K562 (cell line): Measurements from ENCODE around the gene TMEM273. TPM values are rescaled to one million over a fixed set of nuclear protein-coding genes. Genes with fewer than 3 reads are reported as not detected.
A peak's percentile ranks its signal among the peaks of the same experiment; 100 is the strongest.

Source experiments
- ATAC-seq: fragments of 200-7000 bp; cut with Tn5 transposase; 3 replicates; pipeline ENCODE4 v1.9.1; 2020; ENCODE audit warnings: moderate library complexity
- BruUV-seq: library from RNA; stranded (reverse); fragments of 400-500 nt; replicated peaks from 2 replicates; lab custom pipeline; 2021; lab: Mats Ljungman, UMichigan
- CTCF ChIA-PET: fragments of 300-600 bp; formaldehyde crosslinking; extraction: SDS; loops from one replicate; lab custom pipeline; 2021; ENCODE audit warnings: low intra/inter-chr PET ratio; lab: Yijun Ruan, JAX
- POLR2A ChIA-PET: fragments of 300-600, 350-650 bp; sonication (Branson Sonifier 250); formaldehyde crosslinking; extraction: SDS; loops from one replicate; lab custom pipeline; 2021; ENCODE audit warnings: antibody characterized with exemption, inconsistent platforms; lab: Yijun Ruan, JAX
- DNase-seq, 4 experiments: peaks; one replicate each; pipeline versions ENCODE4 v3.0.0 to v3.0.0-alpha.2; 2011 to 2018; ENCODE audit warnings: low spot score in 3 of 4, mixed read lengths in 3 of 4; ENCODE audit errors: extremely low read depth in 1 of 4
- FAIRE-seq: peaks from 2 replicates; lab custom pipeline; 2011; peaks lifted over from hg19 to GRCh38; lab: Jason Lieb, UNC
- H2AFZ ChIP-seq: 2 replicates; pipeline ENCODE4 v1.6.0; 2011; ENCODE audit warnings: low read depth, low read length, control low read depth, inconsistent platforms
- H3K27ac ChIP-seq: fragments of 200-600 bp; 3 replicates; pipeline ENCODE4 v1.8.0; 2011; ENCODE audit warnings: low read depth, mild to moderate bottlenecking, control low read depth, inconsistent platforms, low read length, moderate library complexity, mixed read lengths; ENCODE audit errors: extremely low read depth
- H3K27me3 ChIP-seq, 2 experiments: fragments of 300-600 bp in 1 of 2; 2 replicates in 1 of 2; 3 replicates in 1 of 2; pipeline versions ENCODE4 v1.6.0 to v1.8.0; 2011; ENCODE audit warnings: inconsistent platforms in 2 of 2, low read length in 2 of 2, mild to moderate bottlenecking in 1 of 2, mixed read lengths in 1 of 2, moderate library complexity in 1 of 2; ENCODE audit not compliant: control insufficient read depth in 2 of 2, insufficient read depth in 2 of 2
- H3K36me3 ChIP-seq: fragments of 300-600 bp; 3 replicates; pipeline ENCODE4 v1.8.0; 2011; ENCODE audit warnings: mild to moderate bottlenecking, low read length, inconsistent platforms; ENCODE audit not compliant: control insufficient read depth, insufficient read depth
- H3K4me1 ChIP-seq, 2 experiments: fragments of 200-600 bp in 1 of 2; replicated peaks in 1 of 2; 2 replicates in 1 of 2; 3 replicates in 1 of 2; pipeline versions ENCODE4 v1.5.1 to v1.8.0; 2011; ENCODE audit warnings: inconsistent platforms in 2 of 2, low read length in 2 of 2, mild to moderate bottlenecking in 1 of 2, mixed read lengths in 1 of 2, moderate library complexity in 1 of 2; ENCODE audit not compliant: control insufficient read depth in 2 of 2, insufficient read depth in 2 of 2
- H3K4me2 ChIP-seq: 2 replicates; pipeline ENCODE4 v1.6.1; 2011; ENCODE audit warnings: low read length, control low read depth, inconsistent platforms, mixed read lengths; ENCODE audit not compliant: insufficient read depth
- H3K4me3 ChIP-seq: fragments of 200-600 bp; sonication (generic), shearing (Covaris generic); 2 replicates; pipeline ENCODE4 v1.5.1; 2016; ENCODE audit warnings: control low read depth, inconsistent platforms
- H3K79me2 ChIP-seq: fragments of 200-600 bp; 3 replicates; pipeline ENCODE4 v1.8.0; 2011; ENCODE audit warnings: low read length, inconsistent platforms; ENCODE audit not compliant: control insufficient read depth, insufficient read depth
- H3K9ac ChIP-seq, 2 experiments: 2 replicates each; pipeline versions ENCODE4 v1.6.0 to v1.6.1; 2011; ENCODE audit warnings: low read depth in 2 of 2, low read length in 2 of 2, control low read depth in 1 of 2, inconsistent platforms in 1 of 2, mild to moderate bottlenecking in 1 of 2, mixed read lengths in 1 of 2; ENCODE audit not compliant: insufficient read depth in 1 of 2
- H3K9me1 ChIP-seq: one replicate; pipeline ENCODE4 v1.6.0; 2011; ENCODE audit warnings: inconsistent platforms, mild to moderate bottlenecking, low read length, moderate library complexity; ENCODE audit not compliant: control insufficient read depth, insufficient read depth
- H3K9me3 ChIP-seq: replicated peaks from 2 replicates; pipeline ENCODE4 v1.5.1; 2011; ENCODE audit warnings: low read depth, low read length, inconsistent platforms; ENCODE audit not compliant: control insufficient read depth, insufficient read depth
- H4K20me1 ChIP-seq: replicated peaks from 2 replicates; pipeline ENCODE4 v1.6.1; 2011; ENCODE audit warnings: low read length, inconsistent platforms, mixed read lengths; ENCODE audit not compliant: control insufficient read depth, insufficient read depth
- HNRNPUL1 ChIP-seq: fragments of 200-400 bp; formaldehyde crosslinking; IDR thresholded peaks from 2 replicates; pipeline ENCODE4 v1.6.1; 2017; ENCODE audit warnings: low read length
- XRCC5 ChIP-seq: fragments of 200-400 bp; formaldehyde crosslinking; IDR thresholded peaks from 2 replicates; pipeline ENCODE4 v1.6.1; 2017; ENCODE audit warnings: low read depth, mild to moderate bottlenecking, low read length
- ZNF398 ChIP-seq: fragments of 250-450 bp; sonication (Bioruptor Pico); IDR thresholded peaks from 2 replicates; pipeline ENCODE4 v1.8.0; 2021; ENCODE audit warnings: moderate library complexity, mild to moderate bottlenecking, inconsistent platforms
- ZNF707 ChIP-seq: fragments of 250-450 bp; sonication (Bioruptor Pico); conservative IDR thresholded peaks from 2 replicates; pipeline ENCODE4 v1.8.0; 2022; ENCODE audit warnings: inconsistent platforms, mild to moderate bottlenecking, moderate library complexity
- WGBS: fragments of 100-300 bp; shearing (Covaris generic); methylation state at CpG from one replicate; pipeline ENCODE4 v1.1.6; 2016; ENCODE audit warnings: low coverage, mixed read lengths; ENCODE audit not compliant: insufficient coverage; ENCODE audit errors: missing lambda C conversion rate; 5-methylcytosine and 5-hydroxymethylcytosine counted together
- in situ Hi-C: fragments of 300-500 bp; cut with MboI; formaldehyde crosslinking; loops from 4 replicates; pipeline ENCODE4 v1.15.0; 2018; ENCODE audit warnings: inconsistent platforms, mixed read lengths
- intact Hi-C: fragments of 100-400 bp; cut with micrococcal nuclease; formaldehyde crosslinking; loops from 2 replicates; pipeline ENCODE4 v1.14.2; 2022
- polyA plus RNA-seq, 8 experiments: library from polyadenylated mRNA; depleted of rRNA in 4 of 8; stranded (reverse) in 5 of 8; unstranded in 3 of 8; fragments of >200 nt; fragmentation: Nextera tagmentation in 2 of 8; fragmentation: Illumina TruSeq in 1 of 8; extraction: Ambion mirVana in 2 of 8; extraction: Trizol in 1 of 8; gene quantifications; 2 replicates each; pipeline versions ENCODE4 v1.2.1 to v1.2.3, GENCODE V29; 2011 to 2014; ENCODE audit warnings: inconsistent platforms in 1 of 8, missing spikeins in 1 of 8
- total RNA-seq, 7 experiments: library from RNA; depleted of rRNA in 6 of 7; stranded (reverse); fragments of >200 nt in 6 of 7; fragmentation: Illumina TruSeq in 2 of 7; extraction: Trizol in 2 of 7; gene quantifications; 2 replicates each; pipeline versions ENCODE4 v1.2.1 to v1.2.3, GENCODE V29; 2011 to 2021; ENCODE audit warnings: low replicate concordance in 1 of 7

The TMEM273 gene
- total and polyA plus RNA-seq, 9 of the 15 experiments (the other 6 are each of a cell fraction or from before 2014, with no cell fraction given): 39.2 to 131 (median 95.6) TPM

GRCh38 chr10:49189422-49189821, 1.2 kb upstream of the TMEM273 start:
- H3K4me1 ChIP-seq: peaks cover 32 to 37% of the 10 kb centered on the region in 2 experiments
- intact Hi-C loops (loop anchor here (10.0 kb wide), 1 partner anchor 1135 kb away; no protein-coding TSS in a partner anchor), in situ Hi-C loops (no loop called here)
- ATAC-seq: no peak
- H3K79me2 ChIP-seq: peaks cover 38% of the 10 kb centered on the region
- no peak overlapping the region for H3K9ac ChIP-seq
- H3K4me3 ChIP-seq: no peak overlapping the region
- no peak overlapping the region for H3K27ac ChIP-seq
- H3K36me3 ChIP-seq: no peaks in the 10 kb centered on the region
- H3K9me3 ChIP-seq: no peaks in the 10 kb centered on the region
- BruUV-seq: no TSS peak
- no peak overlapping the region for H3K4me2 ChIP-seq
- TF ChIP-seq XRCC5: no peak
- TF ChIP-seq HNRNPUL1: no peak
- TF ChIP-seq ZNF398 (CRISPR knock-in tag): no peak
- no peak for TF ChIP-seq ZNF707 (CRISPR knock-in tag)
- H3K27me3 ChIP-seq: no peaks in the 10 kb centered on the region
- peak overlapping the region; percentile 45 for H2AFZ ChIP-seq
- no peaks in the 10 kb centered on the region for H4K20me1 ChIP-seq
- 83% methylated on average over 6 of the region's 6 CpGs for WGBS
- H3K9me1 ChIP-seq: no peaks in the 10 kb centered on the region
- ChIA-PET POLR2A (interaction anchor here (1.3 to 1.6 kb wide), 2 partner anchors 11 to 15 kb away, joined by 5 to 7 read pairs; no protein-coding TSS in a partner anchor), CTCF (no interaction called here)
- no peak for DNase-seq
- no peak for FAIRE-seq
